Stimulated activated CD8-positive, alpha-beta memory T cell treated with anti-CD3 and anti-CD28 coated beads, Interleukin-7, amount 100 ng/mL, for 4 hours (primary cell): ENCODE data around the gene STK24.

Experiments used
- DNase-seq, 2 donors: peaks; one replicate each; pipeline ENCODE4 v3.0.0-alpha.2; 2020; ENCODE audit warnings: low read depth in 2 of 2

STK24 gene

GRCh38 chr13:98534821-98535220 is 42.1 kb downstream of the STK24 start:
- no peak for DNase-seq

- no peak for DNase-seq
Observed at GRCh38 chr13:98533912-98534311, 43.0 kb downstream of the STK24 start.

- DNase-seq: no peak
Observed at GRCh38 chr13:98532254-98532653, 44.7 kb downstream of the STK24 start.

GRCh38 chr13:98530217-98530616 is 46.7 kb downstream of the STK24 start:
- no peak for DNase-seq

- no peak for DNase-seq
Observed at GRCh38 chr13:98529171-98529570, 47.7 kb downstream of the STK24 start.

- DNase-seq: no peak
Observed at GRCh38 chr13:98528663-98529064, 48.2 kb downstream of the STK24 start.

GRCh38 chr13:98527526-98527925 is 49.4 kb downstream of the STK24 start:
- no peak for DNase-seq

GRCh38 chr13:98526182-98526512 is 50.8 kb downstream of the STK24 start:
- DNase-seq: no peak

- no peak for DNase-seq
Observed at GRCh38 chr13:98525456-98526181, 51.3 kb downstream of the STK24 start.

GRCh38 chr13:98524793-98525192 is 52.1 kb downstream of the STK24 start:
- no peak for DNase-seq

GRCh38 chr13:98524391-98524790 is 52.5 kb downstream of the STK24 start:
- no peak for DNase-seq

GRCh38 chr13:98523455-98524102 is 53.3 kb downstream of the STK24 start:
- no peak for DNase-seq

- no peak for DNase-seq
Observed at GRCh38 chr13:98522371-98522770, 54.5 kb downstream of the STK24 start.

- DNase-seq: no peak
Observed at GRCh38 chr13:98521461-98522247, 55.3 kb downstream of the STK24 start.

- no peak for DNase-seq
Observed at GRCh38 chr13:98520674-98521449, 56.0 kb downstream of the STK24 start.

GRCh38 chr13:98519976-98520375 is 56.9 kb downstream of the STK24 start:
- DNase-seq: no peak

GRCh38 chr13:98517576-98518310 is 59.2 kb downstream of the STK24 start:
- no peak for DNase-seq

GRCh38 chr13:98515818-98516465 is 61.0 kb downstream of the STK24 start:
- DNase-seq: no peak

- DNase-seq: no peak
Observed at GRCh38 chr13:98514288-98514687, 62.6 kb downstream of the STK24 start.

- DNase-seq: no peak
Observed at GRCh38 chr13:98513837-98514236, 63.1 kb downstream of the STK24 start.
